OCI-LY1 (cell line): Measurements from ENCODE around the gene ZNF462.

Source experiments
- CTCF ChIP-seq: fragments of 200-600 bp; sonication (generic), shearing (Covaris generic); IDR thresholded peaks from 2 replicates; pipeline ENCODE4 v1.5.1; 2017; ENCODE audit warnings: mild to moderate bottlenecking, antibody characterized with exemption, low read length, moderate library complexity, mixed read lengths
- EZH2 ChIP-seq: fragments of 200-600 bp; sonication (generic), shearing (Covaris generic); IDR thresholded peaks from 2 replicates; pipeline ENCODE4 v1.8.0; 2017; ENCODE audit warnings: borderline replicate concordance, mixed run types, mild to moderate bottlenecking, antibody characterized with exemption, low read length, moderate library complexity, mixed read lengths

DNA sequence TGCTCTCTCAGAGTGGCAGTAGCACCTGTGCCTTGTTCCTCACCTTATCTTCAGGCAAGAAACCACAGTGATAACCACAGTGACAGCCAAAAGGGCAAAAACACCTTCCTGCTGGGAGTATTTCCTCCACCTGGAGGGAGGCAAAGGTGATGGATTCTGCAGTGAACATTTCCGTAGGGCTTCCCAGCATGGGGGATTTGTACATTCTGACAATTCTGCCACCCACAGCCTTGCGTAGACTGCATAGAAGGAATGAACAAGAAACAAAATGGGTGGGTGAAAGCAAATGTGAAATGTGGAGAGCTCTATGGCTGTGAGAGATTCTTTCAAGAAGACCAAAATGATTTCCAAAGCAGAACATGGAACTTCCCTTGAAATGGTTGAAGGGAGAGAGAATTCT is 111.4 kb downstream of the ZNF462 start:
- TF ChIP-seq CTCF (no peak), EZH2 (no peak)
